ENCODE data around the gene EN2. TPM values are rescaled to one million over a fixed set of nuclear protein-coding genes. Genes with fewer than 3 reads are reported as not detected.
"Not testable (repeated sequence)": the region's sequence is repeated elsewhere in the genome, so short reads cannot be mapped to it uniquely, and the experiment has no call there.

EN2 gene
- total and polyA plus RNA-seq, 2 of the 4 experiments (the other 2 are of a cell fraction), result not detected

DNA sequence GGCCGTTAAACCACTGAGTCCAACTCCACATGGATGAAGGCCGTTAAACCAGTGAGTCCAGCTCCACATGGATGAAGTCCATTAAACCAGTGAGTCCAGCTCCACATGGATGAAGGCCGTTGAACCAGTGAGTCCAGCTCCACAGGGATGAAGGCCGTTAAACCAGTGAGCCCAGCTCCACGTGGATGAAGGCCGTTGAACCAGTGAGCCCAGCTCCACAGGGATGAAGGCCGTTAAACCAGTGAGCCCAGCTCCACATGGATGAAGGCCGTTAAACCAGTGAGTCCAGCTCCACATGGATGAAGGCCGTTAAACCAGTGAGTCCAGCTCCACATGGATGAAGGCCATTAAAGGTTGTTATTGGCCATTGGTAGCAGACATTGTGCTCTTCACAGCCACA, 12.3 kb upstream of the EN2 start:
- H3K9ac ChIP-seq (ENCODE audit: low read depth, low read length); H3K79me1 ChIP-seq (ENCODE audit: low read depth in 1 of 2, low read length in 2 of 2); H3K27ac ChIP-seq (ENCODE audit: insufficient read depth, low read length); H3K9me1 ChIP-seq (ENCODE audit: insufficient read depth, low read length); DNase-seq; BruUV-seq (replicated peaks); H2AK9ac ChIP-seq (replicated peaks; ENCODE audit: low read depth, low read length, poor library complexity); H2AFZ ChIP-seq (replicated peaks; ENCODE audit: low read length, poor library complexity); H3K4me1 ChIP-seq (ENCODE audit: control insufficient read depth, insufficient read depth, low read length); H3K14ac ChIP-seq (replicated peaks; ENCODE audit: low read depth, low read length); H4K5ac ChIP-seq (ENCODE audit: low read depth, low read length); H4K8ac ChIP-seq (ENCODE audit: low read depth in 2 of 2, low read length in 2 of 2); H3K9me3 ChIP-seq (ENCODE audit: control insufficient read depth, insufficient read depth, low read length); H2BK15ac ChIP-seq (ENCODE audit: low read depth, low read length); ATAC-seq (ENCODE audit: low read depth); H3K18ac ChIP-seq (ENCODE audit: low read depth, low read length); H3K36me3 ChIP-seq (ENCODE audit: control insufficient read depth, insufficient read depth, low read length); H2BK20ac ChIP-seq (ENCODE audit: low read depth, low read length); in situ Hi-C loops (cut with MboI; ENCODE audit: low sequenced_read_pairs); dilution Hi-C loops (cut with HindIII; ENCODE audit: low sequenced_read_pairs, unreplicated experiment); intact Hi-C loops (cut with micrococcal nuclease); H2BK5ac ChIP-seq (ENCODE audit: low read depth, low read length, poor library complexity, severe bottlenecking); H3K4me3 ChIP-seq (ENCODE audit: insufficient read depth, low read depth, low read length); H4K20me1 ChIP-seq (ENCODE audit: insufficient read depth, low read length); H3K56ac ChIP-seq (ENCODE audit: extremely low read depth, insufficient read depth, low read length); H3K4ac ChIP-seq (ENCODE audit: low read depth, low read length); H4K91ac ChIP-seq (ENCODE audit: insufficient read depth, low read depth, low read length); H3K4me2 ChIP-seq (ENCODE audit: low read depth, low read length); H2BK120ac ChIP-seq (ENCODE audit: low read depth, low read length); POLR2A ChIA-PET (ENCODE audit: unreplicated experiment); H3K23ac ChIP-seq (ENCODE audit: low read depth, low read length); H2AK5ac ChIP-seq (ENCODE audit: low read depth, low read length): not testable (repeated sequence)
- CTCF ChIA-PET, result interaction anchor here (0.6 kb wide), 1 partner anchor 33 kb away, joined by 5 read pairs; no protein-coding TSS in a partner anchor
- H3K27me3 ChIP-seq (ENCODE audit: control insufficient read depth, insufficient read depth, low read length), result peaks cover 42% of the 10 kb centered on the region
- WGBS, 2 experiments (ENCODE audit: extremely low coverage in 2 of 2, insufficient read length in 1 of 2), result 83% methylated on average over 1 of the region's 9 CpGs; no CpG with 5 or more reads in 1 of the 2 experiments
